ENCODE measurements around the gene CCDC116. TPM values are rescaled to one million over a fixed set of nuclear protein-coding genes. Genes with fewer than 3 reads are reported as not detected.

The CCDC116 gene
- total RNA-seq: 0.69 TPM
- long read RNA-seq: 0 reads

GRCh38 chr22:21632237-21632895 is at the start of gene CCDC116:
Gene CCDC116, plus strand, starts transcription at chr22:21632760. Its CDS starts 422 bp downstream, at chr22:21633182.
- Histone ChIP-seq H3K9me3 (no peaks in the 10 kb centered on the region), H3K4me1 (peaks cover 3% of the 10 kb centered on the region), H3K4me3 (no peak within 1 kb of the TSS), H3K27me3 (no peaks in the 10 kb centered on the region), H3K27ac (no peak within 1 kb of the TSS), H3K36me3 (no peaks in the 10 kb centered on the region)
- no peak for TF ChIP-seq CTCF (IDR thresholded peaks at IDR 0.05)
- ATAC-seq (peak; percentile 12), DNase-seq (peak; percentile 76)
- intact Hi-C loops (cut with DNase I): no loop called here

- H3K36me3 ChIP-seq: no peaks in the 10 kb centered on the region
- H3K4me3 ChIP-seq: no peak overlapping the region
- intact Hi-C loops (cut with DNase I): no loop called here
- TF ChIP-seq CTCF (IDR thresholded peaks at IDR 0.05): no peak
- H3K27me3 ChIP-seq: no peaks in the 10 kb centered on the region
- peaks cover 49% of the 10 kb centered on the region for H3K4me1 ChIP-seq
- H3K27ac ChIP-seq: no peak overlapping the region
- DNase-seq (no peak), ATAC-seq (peak; percentile 30)
- H3K9me3 ChIP-seq: no peaks in the 10 kb centered on the region
Observed at GRCh38 chr22:21582801-21583740, 49.5 kb upstream of the CCDC116 start.

GRCh38 chr22:21585389-21585788 is 47.2 kb upstream of the CCDC116 start:
- Histone ChIP-seq H3K9me3 (no peaks in the 10 kb centered on the region), H3K4me1 (peaks cover 38% of the 10 kb centered on the region), H3K27me3 (no peaks in the 10 kb centered on the region), H3K27ac (no peak overlapping the region), H3K36me3 (no peaks in the 10 kb centered on the region), H3K4me3 (no peak overlapping the region)
- ATAC-seq (no peak), DNase-seq (no peak)
- no peak for TF ChIP-seq CTCF (IDR thresholded peaks at IDR 0.05)
- intact Hi-C loops (cut with DNase I): no loop called here

GRCh38 chr22:21587803-21588611 is 44.6 kb upstream of the CCDC116 start:
- intact Hi-C loops (cut with DNase I): no loop called here
- peaks cover 5% of the 10 kb centered on the region for H3K36me3 ChIP-seq
- ATAC-seq: peak; percentile 46
- no peak overlapping the region for H3K27ac ChIP-seq
- no peak overlapping the region for H3K4me3 ChIP-seq
- no peaks in the 10 kb centered on the region for H3K27me3 ChIP-seq
- no peak for TF ChIP-seq CTCF (IDR thresholded peaks at IDR 0.05)
- no peaks in the 10 kb centered on the region for H3K9me3 ChIP-seq
- DNase-seq: no peak
- H3K4me1 ChIP-seq: peaks cover 45% of the 10 kb centered on the region

GRCh38 chr22:21589396-21589795 is 43.2 kb upstream of the CCDC116 start:
- Histone ChIP-seq H3K4me3 (no peak overlapping the region), H3K36me3 (peaks cover 19% of the 10 kb centered on the region), H3K27me3 (no peaks in the 10 kb centered on the region), H3K4me1 (peaks cover 42% of the 10 kb centered on the region), H3K9me3 (no peaks in the 10 kb centered on the region), H3K27ac (no peak overlapping the region)
- ATAC-seq: no peak
- no peak for TF ChIP-seq CTCF (IDR thresholded peaks at IDR 0.05)
- DNase-seq: no peak
- intact Hi-C loops (cut with DNase I): no loop called here

Data from upper lobe of right lung (tissue), 1 donor.